Gastrocnemius medialis (tissue), 4 donors: Measurements from ENCODE around the gene JAG1.

ENCODE experiments used
- POLR2A ChIP-seq, 2 donors: fragments of 450-650 bp; IDR thresholded peaks; one replicate each; pipeline ENCODE4 v1.6.1; 2017; ENCODE audit warnings: antibody characterized with exemption in 2 of 2, mild to moderate bottlenecking in 2 of 2, moderate library complexity in 2 of 2
- TF ChIP-seq, protein P1 (sequence below), 5 experiments: fragments of 450-650 bp in 3 of 5; fragments of 200-600 bp in 2 of 5; sonication (generic) in 2 of 5; IDR thresholded peaks in 4 of 5; conservative IDR thresholded peaks in 1 of 5; 1 replicate in 4 of 5; 2 replicates in 1 of 5; pipeline ENCODE4 v1.5.1; 2016 to 2019; ENCODE audit warnings: antibody characterized with exemption in 5 of 5, mild to moderate bottlenecking in 3 of 5, moderate library complexity in 3 of 5

DNA sequence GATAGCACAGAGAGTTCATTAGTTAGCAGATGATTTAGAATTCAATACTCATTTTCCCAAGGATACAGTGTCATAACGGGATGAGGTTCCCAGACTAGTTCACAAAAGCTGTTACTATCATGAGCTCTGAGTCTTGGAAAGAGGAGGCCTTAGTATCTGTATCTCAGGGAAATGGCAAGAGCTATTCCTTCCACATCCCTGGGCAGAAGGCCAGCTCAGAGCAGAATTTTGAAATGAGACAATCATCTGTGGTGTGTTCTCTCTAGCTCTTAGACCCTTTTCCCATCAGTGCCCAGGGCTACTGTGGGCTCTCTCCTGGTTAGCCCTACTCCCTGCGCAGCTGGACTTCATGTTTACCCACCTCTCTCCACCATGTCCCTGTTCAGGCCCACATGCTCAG, 64.5 kb downstream of the JAG1 start:
- no peak for TF ChIP-seq POLR2A (IDR thresholded peaks at IDR 0.05)
- TF ChIP-seq, protein P1, sequence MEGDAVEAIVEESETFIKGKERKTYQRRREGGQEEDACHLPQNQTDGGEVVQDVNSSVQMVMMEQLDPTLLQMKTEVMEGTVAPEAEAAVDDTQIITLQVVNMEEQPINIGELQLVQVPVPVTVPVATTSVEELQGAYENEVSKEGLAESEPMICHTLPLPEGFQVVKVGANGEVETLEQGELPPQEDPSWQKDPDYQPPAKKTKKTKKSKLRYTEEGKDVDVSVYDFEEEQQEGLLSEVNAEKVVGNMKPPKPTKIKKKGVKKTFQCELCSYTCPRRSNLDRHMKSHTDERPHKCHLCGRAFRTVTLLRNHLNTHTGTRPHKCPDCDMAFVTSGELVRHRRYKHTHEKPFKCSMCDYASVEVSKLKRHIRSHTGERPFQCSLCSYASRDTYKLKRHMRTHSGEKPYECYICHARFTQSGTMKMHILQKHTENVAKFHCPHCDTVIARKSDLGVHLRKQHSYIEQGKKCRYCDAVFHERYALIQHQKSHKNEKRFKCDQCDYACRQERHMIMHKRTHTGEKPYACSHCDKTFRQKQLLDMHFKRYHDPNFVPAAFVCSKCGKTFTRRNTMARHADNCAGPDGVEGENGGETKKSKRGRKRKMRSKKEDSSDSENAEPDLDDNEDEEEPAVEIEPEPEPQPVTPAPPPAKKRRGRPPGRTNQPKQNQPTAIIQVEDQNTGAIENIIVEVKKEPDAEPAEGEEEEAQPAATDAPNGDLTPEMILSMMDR (IDR thresholded peaks at IDR 0.05 in 4 of 5, conservative IDR thresholded peaks at IDR 0.05 in 1 of 5) = no peak
